IMR-90 (cell line): ENCODE results near the gene IL12RB2. TPM values are rescaled to one million over a fixed set of nuclear protein-coding genes. Genes with fewer than 3 reads are reported as not detected.

ENCODE experiments used
- ATAC-seq: fragments of 200-7000 bp; cut with Tn5 transposase; 2 replicates; pipeline ENCODE4 v1.9.1; 2020; ENCODE audit warnings: low read depth, mild to moderate bottlenecking, moderate library complexity
- BruUV-seq: library from RNA; stranded (reverse); fragments of 400-500 nt; replicated peaks from 2 replicates; lab custom pipeline; 2021; lab: Mats Ljungman, UMichigan
- CTCF ChIA-PET: fragments of 300-600 bp; formaldehyde crosslinking; extraction: SDS; loops from one replicate; lab custom pipeline; 2021; ENCODE audit warnings: antibody characterized with exemption; lab: Yijun Ruan, JAX
- POLR2A ChIA-PET: fragments of 300-600 bp; sonication (Branson Sonifier 250); formaldehyde crosslinking; loops from one replicate; lab custom pipeline; 2022; ENCODE audit warnings: antibody characterized with exemption; ENCODE audit not compliant: unreplicated experiment; lab: Charles Lee
- DNase-seq: peaks from one replicate; pipeline ENCODE4 v3.0.0; 2013
- H2AFZ ChIP-seq: replicated peaks from 2 replicates; pipeline ENCODE3; 2013; ENCODE audit warnings: low read length, mild to moderate bottlenecking; ENCODE audit not compliant: poor library complexity
- H2AK5ac ChIP-seq: 2 replicates; pipeline ENCODE4 v1.6.1; 2013; ENCODE audit warnings: low read depth, low read length, inconsistent platforms
- H2AK9ac ChIP-seq: replicated peaks from 2 replicates; pipeline ENCODE3; 2013; ENCODE audit warnings: mild to moderate bottlenecking, low read depth, low read length, moderate library complexity; ENCODE audit not compliant: poor library complexity
- H2BK120ac ChIP-seq: 2 replicates; pipeline ENCODE4 v1.6.1; 2013; ENCODE audit warnings: low read depth, low read length, inconsistent platforms
- H2BK15ac ChIP-seq: 3 replicates; pipeline ENCODE4 v1.6.1; 2013; ENCODE audit warnings: low read depth, low read length, inconsistent platforms
- H2BK20ac ChIP-seq: 2 replicates; pipeline ENCODE4 v1.6.1; 2013; ENCODE audit warnings: low read depth, mild to moderate bottlenecking, inconsistent platforms, low read length, moderate library complexity
- H2BK5ac ChIP-seq: 2 replicates; pipeline ENCODE4 v1.6.1; 2013; ENCODE audit warnings: mild to moderate bottlenecking, low read depth, low read length, inconsistent platforms; ENCODE audit not compliant: poor library complexity, severe bottlenecking
- H3K14ac ChIP-seq: replicated peaks from 2 replicates; pipeline ENCODE4 v1.6.1; 2013; ENCODE audit warnings: low read depth, low read length, inconsistent platforms
- H3K18ac ChIP-seq: 2 replicates; pipeline ENCODE4 v1.6.1; 2013; ENCODE audit warnings: low read depth, low read length, control low read depth
- H3K23ac ChIP-seq: 2 replicates; pipeline ENCODE4 v1.6.1; 2013; ENCODE audit warnings: low read depth, low read length, inconsistent platforms
- H3K27ac ChIP-seq: 2 replicates; pipeline ENCODE4 v1.5.1; 2013; ENCODE audit warnings: mild to moderate bottlenecking, control low read depth, low read length; ENCODE audit not compliant: insufficient read depth
- H3K27me3 ChIP-seq: 2 replicates; pipeline ENCODE4 v1.6.1; 2013; ENCODE audit warnings: low read length; ENCODE audit not compliant: control insufficient read depth, insufficient read depth
- H3K36me3 ChIP-seq: 2 replicates; pipeline ENCODE4 v1.6.1; 2013; ENCODE audit warnings: low read length, mixed read lengths; ENCODE audit not compliant: control insufficient read depth, insufficient read depth
- H3K4ac ChIP-seq: 2 replicates; pipeline ENCODE4 v1.6.1; 2013; ENCODE audit warnings: low read depth, low read length, inconsistent platforms
- H3K4me1 ChIP-seq: 2 replicates; pipeline ENCODE4 v1.6.1; 2013; ENCODE audit warnings: low read length, mixed read lengths; ENCODE audit not compliant: control insufficient read depth, insufficient read depth
- H3K4me2 ChIP-seq: 2 replicates; pipeline ENCODE4 v1.6.1; 2013; ENCODE audit warnings: low read depth, mild to moderate bottlenecking, control low read depth, low read length, moderate library complexity
- H3K4me3 ChIP-seq: 2 replicates; pipeline ENCODE4 v1.5.1; 2013; ENCODE audit warnings: low read depth, mild to moderate bottlenecking, control low read depth, low read length, moderate library complexity; ENCODE audit not compliant: insufficient read depth
- H3K56ac ChIP-seq: 2 replicates; pipeline ENCODE4 v1.6.1; 2013; ENCODE audit warnings: low read length, inconsistent platforms; ENCODE audit not compliant: insufficient read depth; ENCODE audit errors: extremely low read depth
- H3K79me1 ChIP-seq, 2 experiments: 2 replicates each; pipeline ENCODE4 v1.6.1; 2013; ENCODE audit warnings: low read length in 2 of 2, inconsistent platforms in 1 of 2, low read depth in 1 of 2
- H3K9ac ChIP-seq: 2 replicates; pipeline ENCODE4 v1.6.1; 2013; ENCODE audit warnings: low read depth, low read length, control low read depth
- H3K9me1 ChIP-seq: 2 replicates; pipeline ENCODE4 v1.6.1; 2013; ENCODE audit warnings: low read length, inconsistent platforms; ENCODE audit not compliant: insufficient read depth
- H3K9me3 ChIP-seq: 2 replicates; pipeline ENCODE4 v1.6.1; 2013; ENCODE audit warnings: low read length; ENCODE audit not compliant: control insufficient read depth, insufficient read depth
- H4K20me1 ChIP-seq: 2 replicates; pipeline ENCODE4 v1.6.1; 2013; ENCODE audit warnings: low read length, inconsistent platforms; ENCODE audit not compliant: insufficient read depth
- H4K5ac ChIP-seq: 2 replicates; pipeline ENCODE4 v1.6.1; 2013; ENCODE audit warnings: mild to moderate bottlenecking, low read depth, low read length, control low read depth
- H4K8ac ChIP-seq, 2 experiments: 2 replicates each; pipeline ENCODE4 v1.6.1; 2013; ENCODE audit warnings: low read depth in 2 of 2, low read length in 2 of 2, control low read depth in 1 of 2, inconsistent platforms in 1 of 2
- H4K91ac ChIP-seq: 2 replicates; pipeline ENCODE4 v1.6.1; 2013; ENCODE audit warnings: low read depth, low read length, inconsistent platforms; ENCODE audit not compliant: insufficient read depth
- BHLHE40 ChIP-seq: fragments of 150-350 bp; IDR thresholded peaks from 2 replicates; pipeline ENCODE4 v1.6.1; 2016; ENCODE audit warnings: mild to moderate bottlenecking, low read depth, low read length
- CEBPB ChIP-seq: IDR thresholded peaks from 2 replicates; pipeline ENCODE4 v1.6.1; 2012; ENCODE audit warnings: low read depth, low read length, improper control_type of control experiment
- CHD1 ChIP-seq: IDR thresholded peaks from 2 replicates; pipeline ENCODE4 v1.6.1; 2012; ENCODE audit warnings: low read depth, low read length, improper control_type of control experiment
- CTCF ChIP-seq: conservative IDR thresholded peaks from 2 replicates; pipeline ENCODE4 v1.5.1; 2012; ENCODE audit warnings: mild to moderate bottlenecking, low read depth, low read length, improper control_type of control experiment
- FOS ChIP-seq: fragments of 150-350 bp; IDR thresholded peaks from 2 replicates; pipeline ENCODE4 v1.6.1; 2016; ENCODE audit warnings: low read depth, low read length
- MAZ ChIP-seq: IDR thresholded peaks from 2 replicates; pipeline ENCODE4 v1.6.1; 2012; ENCODE audit warnings: low read depth, mild to moderate bottlenecking, low read length, improper control_type of control experiment, moderate library complexity, borderline replicate concordance
- MXI1 ChIP-seq: IDR thresholded peaks from 2 replicates; pipeline ENCODE4 v1.6.1; 2012; ENCODE audit warnings: low read depth, mild to moderate bottlenecking, low read length, moderate library complexity, borderline replicate concordance
- NFE2L2 ChIP-seq: fragments of 150-350 bp; IDR thresholded peaks from 2 replicates; pipeline ENCODE4 v1.6.1; 2016; ENCODE audit warnings: low read depth, mild to moderate bottlenecking, low read length
- POLR2A ChIP-seq: IDR thresholded peaks from 2 replicates; pipeline ENCODE4 v1.6.1; 2012; ENCODE audit warnings: mild to moderate bottlenecking, low read depth, low read length
- RAD21 ChIP-seq: IDR thresholded peaks from 2 replicates; pipeline ENCODE4 v1.6.1; 2012; ENCODE audit warnings: low read length, improper control_type of control experiment
- SMC3 ChIP-seq: fragments of 150-350 bp; IDR thresholded peaks from 2 replicates; pipeline ENCODE4 v1.6.1; 2016; ENCODE audit warnings: low read depth, mild to moderate bottlenecking, antibody characterized with exemption, low read length, moderate library complexity
- USF2 ChIP-seq: fragments of 150-350 bp; IDR thresholded peaks from 2 replicates; pipeline ENCODE4 v1.6.1; 2017; ENCODE audit warnings: mild to moderate bottlenecking, antibody characterized with exemption, low read length, low read depth
- WGBS, 2 experiments: methylation state at CpG; one replicate each; pipeline versions ENCODE4 v1.1.5 to v1.1.7; 2013; ENCODE audit warnings: missing lambda C conversion rate in 2 of 2; ENCODE audit not compliant: insufficient read length in 1 of 2; ENCODE audit errors: extremely low coverage in 2 of 2; 5-methylcytosine and 5-hydroxymethylcytosine counted together
- dilution Hi-C: fragments of 300-500 bp; cut with HindIII; formaldehyde crosslinking; loops from one replicate; pipeline ENCODE4 v1.14.3; 2018; ENCODE audit warnings: low sequenced_read_pairs; ENCODE audit not compliant: unreplicated experiment
- in situ Hi-C: fragments of 300-500 bp; cut with MboI; formaldehyde crosslinking; loops from 3 replicates; pipeline ENCODE4 v1.14.3; 2019; ENCODE audit warnings: low sequenced_read_pairs, inconsistent platforms, mixed read lengths
- intact Hi-C: fragments of 100-400 bp; cut with micrococcal nuclease; formaldehyde crosslinking; loops from 2 replicates; pipeline ENCODE4 v1.10.0; 2022
- polyA plus RNA-seq, 3 experiments: library from polyadenylated mRNA; depleted of rRNA; stranded (reverse); fragments of >200 nt; gene quantifications; 2 replicates each; pipeline ENCODE4 v1.2.3, GENCODE V29; 2012; ENCODE audit warnings: low replicate concordance in 1 of 3
- total RNA-seq: library from RNA; depleted of rRNA; stranded (reverse); fragments of >200 nt; gene quantifications from 2 replicates; pipeline ENCODE4 v1.2.3, GENCODE V29; 2012

Gene IL12RB2
- total and polyA plus RNA-seq, 2 of the 4 experiments (the other 2 are of a cell fraction), result not detected

- Histone ChIP-seq H3K56ac (no peak overlapping the region), H2BK120ac (no peak overlapping the region), H4K5ac (no peak overlapping the region), H3K4me3 (no peak overlapping the region), H3K23ac (no peak overlapping the region), H2AK9ac (no peak overlapping the region), H2AK5ac (no peak overlapping the region), H3K4me1 (no peaks in the 10 kb centered on the region), H2BK5ac (no peak overlapping the region), H2BK15ac (no peak overlapping the region), H2BK20ac (no peak overlapping the region), H4K20me1 (no peaks in the 10 kb centered on the region), H3K9me3 (no peaks in the 10 kb centered on the region), H3K9me1 (no peaks in the 10 kb centered on the region), H3K9ac (no peak overlapping the region), H3K18ac (no peak overlapping the region), H4K8ac (no peak overlapping the region), H3K14ac (no peak overlapping the region), H3K27me3 (peaks cover 1% of the 10 kb centered on the region), H4K91ac (no peak overlapping the region), H3K4me2 (no peak overlapping the region), H3K4ac (no peak overlapping the region), H3K36me3 (no peaks in the 10 kb centered on the region), H3K27ac (no peak overlapping the region), H2AFZ (no peak overlapping the region), H3K79me1 (no peaks in the 10 kb centered on the region)
- POLR2A ChIA-PET, result no interaction called here
- WGBS, 2 experiments, result 73% methylated on average over 2 of the region's 8 CpGs; no CpG with 5 or more reads in 1 of the 2 experiments
- intact Hi-C loops (no loop called here), dilution Hi-C loops (no loop called here), in situ Hi-C loops (no loop called here)
- ATAC-seq, result no peak
- no TSS peak for BruUV-seq
- CTCF ChIA-PET, result no interaction called here
- TF ChIP-seq NFE2L2 (no peak), CTCF (no peak), USF2 (no peak), CHD1 (no peak), POLR2A (no peak), MAZ (no peak), BHLHE40 (no peak), RAD21 (no peak), SMC3 (no peak), CEBPB (no peak), FOS (no peak), MXI1 (no peak)
- DNase-seq, result no peak
These were observed 21.7 kb upstream of the IL12RB2 start for GRCh38 chr1:67285780-67286488.
